ENCODE data around the gene WDR82.

The WDR82 gene

DNA sequence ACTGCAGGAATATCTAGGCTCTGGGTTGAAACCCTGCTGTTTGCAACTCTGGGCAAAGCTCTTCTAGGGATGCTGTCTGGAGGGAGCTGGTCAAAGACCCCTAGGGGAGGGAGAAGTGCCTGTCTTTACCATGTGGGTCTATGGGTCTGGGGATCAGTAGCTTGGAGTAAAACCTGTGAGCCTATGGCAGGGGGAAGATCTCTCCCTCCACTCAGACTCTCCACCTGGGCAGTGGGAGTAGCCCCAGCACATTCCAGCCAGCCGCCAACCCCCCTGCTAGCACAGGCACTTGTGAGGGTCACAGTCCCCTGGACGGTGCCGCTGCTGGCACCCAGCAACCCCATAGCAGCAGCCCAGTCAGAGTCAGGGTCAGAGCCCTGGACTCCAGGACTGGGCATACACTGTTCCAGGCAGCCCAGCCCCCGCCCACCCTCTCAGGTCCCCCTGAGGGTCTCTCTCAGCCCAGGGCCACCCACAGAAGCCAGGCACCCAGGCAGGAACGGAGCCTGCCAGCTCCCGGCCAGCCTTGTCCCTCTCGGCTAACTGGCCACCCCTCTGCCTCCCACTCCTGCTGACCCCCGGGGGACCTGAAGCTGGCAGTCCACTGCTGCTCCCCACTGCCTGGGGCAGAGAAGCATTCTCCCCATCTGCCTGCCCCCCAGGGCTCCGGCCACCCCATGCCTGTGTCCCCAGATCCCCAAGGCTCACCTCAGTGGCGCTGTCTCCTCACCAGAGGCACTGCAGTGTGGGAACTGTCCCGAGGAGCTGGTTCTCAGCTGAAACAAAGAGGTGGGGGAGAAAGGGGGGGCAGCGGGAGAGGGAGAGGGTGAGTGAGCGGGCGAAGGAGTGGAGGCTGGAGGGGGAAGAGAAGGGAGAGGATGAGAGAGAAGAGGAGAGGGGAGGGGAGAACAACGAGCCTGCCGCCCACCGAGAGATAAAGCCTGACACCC is 20.0 kb upstream of the WDR82 start:
- FAIRE-seq = no peak
- TF ChIP-seq, protein P1, sequence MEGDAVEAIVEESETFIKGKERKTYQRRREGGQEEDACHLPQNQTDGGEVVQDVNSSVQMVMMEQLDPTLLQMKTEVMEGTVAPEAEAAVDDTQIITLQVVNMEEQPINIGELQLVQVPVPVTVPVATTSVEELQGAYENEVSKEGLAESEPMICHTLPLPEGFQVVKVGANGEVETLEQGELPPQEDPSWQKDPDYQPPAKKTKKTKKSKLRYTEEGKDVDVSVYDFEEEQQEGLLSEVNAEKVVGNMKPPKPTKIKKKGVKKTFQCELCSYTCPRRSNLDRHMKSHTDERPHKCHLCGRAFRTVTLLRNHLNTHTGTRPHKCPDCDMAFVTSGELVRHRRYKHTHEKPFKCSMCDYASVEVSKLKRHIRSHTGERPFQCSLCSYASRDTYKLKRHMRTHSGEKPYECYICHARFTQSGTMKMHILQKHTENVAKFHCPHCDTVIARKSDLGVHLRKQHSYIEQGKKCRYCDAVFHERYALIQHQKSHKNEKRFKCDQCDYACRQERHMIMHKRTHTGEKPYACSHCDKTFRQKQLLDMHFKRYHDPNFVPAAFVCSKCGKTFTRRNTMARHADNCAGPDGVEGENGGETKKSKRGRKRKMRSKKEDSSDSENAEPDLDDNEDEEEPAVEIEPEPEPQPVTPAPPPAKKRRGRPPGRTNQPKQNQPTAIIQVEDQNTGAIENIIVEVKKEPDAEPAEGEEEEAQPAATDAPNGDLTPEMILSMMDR (IDR thresholded peaks at IDR 0.05; ENCODE audit: insufficient read depth, missing control alignments) = no peak
- DNase-seq (ENCODE audit: insufficient read length, low spot score) = no peak

DNA sequence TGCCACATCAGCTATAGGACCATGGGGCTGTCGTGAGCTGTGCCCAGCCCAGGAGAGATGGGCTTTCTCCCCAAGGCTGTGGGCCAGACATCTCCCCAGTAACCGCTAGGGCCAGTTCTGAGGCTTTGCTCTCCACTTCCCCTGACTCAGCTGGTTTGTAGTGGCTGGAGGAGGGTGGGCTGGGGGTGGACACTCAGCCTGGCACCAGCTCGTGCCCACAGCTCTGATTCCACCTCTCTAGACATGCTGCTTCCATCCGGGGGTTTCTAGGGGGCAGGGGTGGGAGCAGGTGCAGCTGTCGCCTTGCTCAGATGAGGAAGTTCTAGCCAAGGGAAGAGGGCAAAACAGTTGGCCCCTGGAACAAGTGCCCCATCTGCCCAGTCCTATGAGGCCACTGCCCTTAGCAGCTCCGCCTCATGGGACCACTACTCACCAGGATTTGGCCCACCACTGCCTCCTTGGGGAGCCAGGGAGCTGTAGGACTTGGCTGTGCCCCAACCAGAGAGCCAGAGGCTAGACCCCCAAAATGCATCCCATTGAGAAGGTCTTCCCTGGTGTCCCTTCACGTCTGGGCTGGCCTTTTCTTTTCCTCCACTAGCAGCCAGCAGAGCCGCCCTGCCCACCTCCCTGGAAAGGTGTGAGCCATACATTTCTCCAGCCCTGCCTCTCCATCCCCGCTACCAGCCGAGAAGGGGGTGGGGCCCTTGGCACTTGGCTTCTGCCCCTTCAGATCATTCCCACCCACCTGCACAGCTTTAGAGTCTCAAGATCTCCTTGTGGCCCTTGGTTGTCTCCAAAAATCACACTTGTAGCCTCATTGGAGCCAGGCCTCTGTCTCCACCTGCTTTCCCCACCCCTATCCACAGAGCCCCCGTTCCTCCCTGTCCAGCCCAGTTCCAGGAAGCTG is 19.0 kb upstream of the WDR82 start:
- TF ChIP-seq, protein P1 (IDR thresholded peaks at IDR 0.05; ENCODE audit: insufficient read depth, missing control alignments) = no peak
- DNase-seq (ENCODE audit: insufficient read length, low spot score) (no peak), FAIRE-seq (no peak)

DNA sequence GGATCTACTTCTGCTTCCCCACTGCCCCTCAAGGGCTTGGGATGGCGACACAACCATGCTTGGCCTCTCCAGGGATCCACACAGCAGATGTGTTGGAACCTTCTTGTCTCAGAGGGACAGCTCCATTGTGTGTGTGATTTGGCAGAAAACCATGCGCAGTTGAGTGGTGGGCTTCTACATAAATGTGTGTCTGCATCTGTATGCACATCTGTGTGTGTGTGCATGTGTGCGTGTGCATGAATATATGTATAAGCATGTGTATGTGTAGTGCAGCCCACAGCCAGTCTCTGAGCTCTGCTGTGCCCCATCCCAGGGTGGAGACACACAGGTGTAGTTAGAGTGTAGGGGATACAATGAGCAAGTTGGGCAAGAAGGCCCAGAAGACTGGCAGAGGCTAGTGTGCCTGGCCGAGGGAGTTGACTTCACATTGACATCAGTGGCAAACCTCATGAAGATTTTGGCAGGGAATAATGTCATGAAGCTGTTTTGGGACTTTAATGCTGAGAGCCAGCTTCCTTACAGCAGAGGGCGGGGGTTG is 17.3 kb upstream of the WDR82 start:
- FAIRE-seq (no peak), DNase-seq (ENCODE audit: insufficient read length, low spot score) (no peak)
- TF ChIP-seq, protein P1 (IDR thresholded peaks at IDR 0.05; ENCODE audit: insufficient read depth, missing control alignments) = no peak

DNA sequence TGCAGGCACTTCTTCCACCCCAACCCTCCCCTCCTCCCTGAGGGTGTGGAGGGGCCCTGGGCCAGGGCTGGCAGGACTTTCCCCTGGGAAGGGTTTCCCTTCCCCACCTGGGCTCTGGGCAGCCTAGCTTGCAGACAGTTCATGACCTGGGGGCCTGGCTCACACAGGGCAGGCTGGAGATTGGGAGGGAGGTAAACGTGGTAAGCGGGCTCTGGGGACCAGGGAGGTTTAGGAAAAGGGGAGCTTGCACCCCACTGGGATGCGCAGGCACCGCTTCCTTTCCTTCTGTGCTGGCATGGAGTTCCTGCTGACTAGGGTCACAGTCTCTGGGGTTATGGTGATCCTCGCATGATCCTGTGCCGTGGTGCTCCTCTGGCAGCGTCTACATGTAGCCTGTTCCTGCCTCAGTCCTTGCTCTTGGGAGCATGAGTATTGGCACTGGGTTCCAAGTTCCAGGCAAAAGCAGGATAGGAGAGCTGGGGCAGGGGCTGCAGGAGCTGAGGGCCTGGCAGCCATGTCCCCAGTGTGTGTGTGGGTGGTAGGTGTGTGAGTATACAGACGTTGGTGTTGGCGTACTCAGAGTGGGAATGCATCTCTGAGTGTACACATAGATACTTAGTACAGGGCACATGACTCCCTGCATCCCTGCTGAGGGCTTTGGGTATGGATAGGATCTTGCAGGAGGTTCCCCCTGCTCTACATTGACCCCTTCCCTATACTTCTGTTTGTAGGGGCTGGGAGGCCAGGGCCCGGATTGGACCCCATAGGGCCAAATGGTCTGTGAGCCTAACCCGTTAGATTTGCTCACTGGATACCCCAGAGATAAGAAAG is 16.1 kb upstream of the WDR82 start:
- DNase-seq (ENCODE audit: insufficient read length, low spot score) (no peak), FAIRE-seq (no peak)
- TF ChIP-seq, protein P1 (IDR thresholded peaks at IDR 0.05; ENCODE audit: insufficient read depth, missing control alignments) = no peak

DNA sequence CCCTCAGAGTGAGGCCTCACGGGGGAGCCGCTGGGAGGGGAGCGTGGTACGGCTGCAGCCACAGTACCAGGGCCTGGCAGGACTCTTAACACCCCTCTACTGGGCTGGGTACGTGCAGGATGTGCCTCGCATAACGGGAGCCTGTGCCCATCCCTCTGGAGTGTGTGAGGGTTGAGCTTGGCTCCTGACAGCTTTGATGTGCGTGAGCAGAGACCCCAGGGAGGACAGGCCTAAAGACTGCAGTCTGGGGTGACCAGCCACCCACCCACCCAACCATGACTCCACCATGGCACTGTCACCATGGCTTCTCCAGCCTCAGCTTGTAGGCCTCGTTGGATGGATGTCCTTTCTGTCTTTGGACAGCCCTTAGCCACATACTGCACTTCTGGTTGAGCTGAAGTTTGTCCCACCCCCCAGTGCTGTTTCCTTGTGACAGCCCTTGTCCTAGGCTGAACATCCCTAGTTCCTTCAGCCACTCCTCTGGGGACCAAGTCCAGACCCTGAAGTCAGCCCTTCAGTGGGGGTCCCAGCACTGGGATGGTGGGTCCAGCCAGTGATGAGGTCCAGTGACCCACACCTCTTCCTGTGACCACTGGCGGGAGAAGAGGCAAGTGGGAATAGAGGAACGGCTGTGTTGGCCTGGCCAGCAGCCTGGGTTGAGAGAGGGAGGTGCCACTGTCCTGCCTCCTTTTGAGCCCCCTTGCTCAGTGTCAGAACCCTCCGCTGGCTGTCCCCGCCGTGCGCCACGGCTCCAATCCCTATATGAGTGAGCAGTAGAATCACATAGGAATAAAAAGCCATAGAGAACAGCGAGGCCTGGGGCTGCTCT is 15.3 kb upstream of the WDR82 start:
- TF ChIP-seq, protein P1 (IDR thresholded peaks at IDR 0.05; ENCODE audit: insufficient read depth, missing control alignments) = no peak
- no peak for DNase-seq (ENCODE audit: insufficient read length, low spot score)
- no peak for FAIRE-seq

All from D721Med (cell line).